NCI-H2171 treated with DMSO at 0.1 percent for 48 hours (cell line): ENCODE results near the gene GOLGA2.

Experiments
- DNase-seq: peaks from one replicate; lab custom pipeline; 2025; lab: John Stamatoyannopoulos, UW

Gene GOLGA2

GRCh38 chr9:128275198-128276007 is at the start of gene GOLGA2:
Gene GOLGA2 (minus strand): TSS chr9:128276007. CDS start chr9:128275976, 31 bp downstream.
- no peak for DNase-seq

GRCh38 chr9:128324401-128324800 is 48.6 kb upstream of the GOLGA2 start:
- DNase-seq = no peak

GRCh38 chr9:128323791-128324190 is 48.0 kb upstream of the GOLGA2 start:
- DNase-seq = no peak

GRCh38 chr9:128323212-128323730 is 47.5 kb upstream of the GOLGA2 start:
- DNase-seq = peak; percentile 42

GRCh38 chr9:128322404-128323211 is 46.8 kb upstream of the GOLGA2 start, which contains the start of the genes COQ4 and TRUB2:
Gene COQ4 (plus strand): TSS chr9:128322839. CDS start chr9:128322859, 20 bp downstream.
Gene TRUB2 (minus strand): TSS chr9:128322447. CDS start chr9:128322408, 39 bp downstream.
- peak; percentile 99 for DNase-seq

GRCh38 chr9:128321879-128322403 is 46.1 kb upstream of the GOLGA2 start:
- no peak for DNase-seq

- no peak for DNase-seq
Observed at GRCh38 chr9:128321343-128321742, 45.5 kb upstream of the GOLGA2 start.

GRCh38 chr9:128317629-128318028 is 41.8 kb upstream of the GOLGA2 start:
- DNase-seq = no peak

- DNase-seq = no peak
Observed at GRCh38 chr9:128316421-128316820, 40.6 kb upstream of the GOLGA2 start.

GRCh38 chr9:128314697-128315096 is 38.9 kb upstream of the GOLGA2 start:
- no peak for DNase-seq

- no peak for DNase-seq
Observed at GRCh38 chr9:128310461-128310860, 34.7 kb upstream of the GOLGA2 start.

GRCh38 chr9:128309551-128309950 is 33.7 kb upstream of the GOLGA2 start:
- no peak for DNase-seq

- DNase-seq = no peak
Observed at GRCh38 chr9:128304971-128305288, 29.1 kb upstream of the GOLGA2 start.

GRCh38 chr9:128304136-128304970 is 28.5 kb upstream of the GOLGA2 start:
- DNase-seq = no peak

- no peak for DNase-seq
Observed at GRCh38 chr9:128298535-128299482, 23.0 kb upstream of the GOLGA2 start.

- no peak for DNase-seq
Observed at GRCh38 chr9:128297221-128297773, 21.5 kb upstream of the GOLGA2 start.

- DNase-seq = no peak
Observed at GRCh38 chr9:128296340-128297220, 20.8 kb upstream of the GOLGA2 start.

GRCh38 chr9:128294142-128294541 is 18.3 kb upstream of the GOLGA2 start:
- no peak for DNase-seq

- DNase-seq = no peak
Observed at GRCh38 chr9:128293091-128293490, 17.3 kb upstream of the GOLGA2 start.
